Measurements from ENCODE around the gene DMC1. TPM values are rescaled to one million over a fixed set of nuclear protein-coding genes. Genes with fewer than 3 reads are reported as not detected.
A peak's percentile ranks its signal among the peaks of the same experiment; 100 is the strongest.

Gene DMC1
- total RNA-seq, 1 experiment from 2014 or later: 6.8 TPM

- Histone ChIP-seq H3K79me2 (ENCODE audit: insufficient read depth, low read length) (no peaks in the 10 kb centered on the region), H3K14ac (ENCODE audit: insufficient read depth, low read length) (no peak overlapping the region), H2BK12ac (ENCODE audit: insufficient read length, low read depth, low read length) (no peak overlapping the region), H3T11ph (ENCODE audit: low read length) (no peak overlapping the region), H3K27me3 (ENCODE audit: insufficient read depth, low read length) (no peaks in the 10 kb centered on the region), H4K8ac (replicated peaks; ENCODE audit: insufficient read length, low read depth, low read length) (no peak overlapping the region), H3K23ac (ENCODE audit: insufficient read length, low read depth, low read length) (no peak overlapping the region), H2AK5ac (ENCODE audit: insufficient read length, low read length) (no peak overlapping the region), H3K4me1 (ENCODE audit: insufficient read depth, low read length) (no peaks in the 10 kb centered on the region), H2AFZ (ENCODE audit: low read length) (no peak overlapping the region), H3K27ac (ENCODE audit: insufficient read length, low read depth, low read length) (no peak overlapping the region), H2BK20ac (ENCODE audit: low read depth, low read length, poor library complexity, severe bottlenecking) (no peak overlapping the region), H3K79me1 (ENCODE audit: insufficient read depth, low read depth, low read length, poor library complexity, severe bottlenecking) (no peaks in the 10 kb centered on the region), H3K4me2 (ENCODE audit: insufficient read depth, insufficient read length, low read length) (no peak overlapping the region), H3K4ac (ENCODE audit: low read depth, low read length) (no peak overlapping the region), H4K5ac (ENCODE audit: insufficient read length, low read depth, low read length) (no peak overlapping the region), H2BK5ac (ENCODE audit: insufficient read length, low read length) (no peak overlapping the region), H3K56ac (ENCODE audit: insufficient read length, low read depth, low read length) (no peak overlapping the region), H3K9ac (ENCODE audit: extremely low read depth, insufficient read length, low read length) (no peak overlapping the region), H2BK15ac (ENCODE audit: low read depth, low read length) (no peak overlapping the region), H3K23me2 (ENCODE audit: insufficient read length, low read depth, low read length, poor library complexity, severe bottlenecking) (no peaks in the 10 kb centered on the region), H4K20me1 (ENCODE audit: control insufficient read depth, insufficient read depth, insufficient read length) (no peaks in the 10 kb centered on the region), H2BK120ac (ENCODE audit: low read depth, low read length, poor library complexity, severe bottlenecking) (no peak overlapping the region), H3K18ac (ENCODE audit: insufficient read length, low read depth, low read length) (no peak overlapping the region), H4K91ac (ENCODE audit: insufficient read length, low read depth, low read length) (no peak overlapping the region), H3K9me3 (ENCODE audit: control insufficient read depth, low read depth, low read length) (no peaks in the 10 kb centered on the region)
- Mint-ChIP-seq H3K36me3 (ENCODE audit: insufficient read depth in 1 of 3, low read depth in 3 of 3) (peaks cover 75 to 95% (median 92%) of the 10 kb centered on the region in 3 experiments), H3K27ac (0 out of 7 replicates have a peak overlapping the region, but pooled peaks of 1 of the 3 experiments have one; percentile 32), H3K4me1 (peaks cover 14 to 34% of the 10 kb centered on the region in 2 experiments), H3K27me3 (ENCODE audit: low read depth) (no peaks in the 10 kb centered on the region), H3K4me3 (no peak overlapping the region), H3K9me3 (no peaks in the 10 kb centered on the region)
- WGBS (ENCODE audit: extremely low coverage, insufficient read length, low lambda C conversion rate): no CpG with 5 or more reads among the region's 5 CpGs
- TF ChIP-seq CTCF (conservative IDR thresholded peaks at IDR 0.05): no peak
- no peak for DNase-seq
Measured at GRCh38 chr22:38491707-38492348, 78.2 kb downstream of the DMC1 start.
